Measurements from ENCODE around the gene GBX1.

GBX1 gene

GRCh38 chr7:151139071-151139790, 28.3 kb downstream of the GBX1 start:
- DNase-seq (ENCODE audit: low read depth) = no peak

GRCh38 chr7:151138153-151138851, 29.2 kb downstream of the GBX1 start:
- DNase-seq (ENCODE audit: low read depth) = no peak

GRCh38 chr7:151137791-151138152, 29.7 kb downstream of the GBX1 start:
- no peak for DNase-seq (ENCODE audit: low read depth)

GRCh38 chr7:151137076-151137675, 30.3 kb downstream of the GBX1 start:
- no peak for DNase-seq (ENCODE audit: low read depth)

- no peak for DNase-seq (ENCODE audit: low read depth)
These were observed 31.3 kb downstream of the GBX1 start for GRCh38 chr7:151135866-151136843.

GRCh38 chr7:151135525-151135845, 32.0 kb downstream of the GBX1 start:
- DNase-seq (ENCODE audit: low read depth) = no peak

- no peak for DNase-seq (ENCODE audit: low read depth)
These were observed 32.6 kb downstream of the GBX1 start for GRCh38 chr7:151134743-151135524.

- DNase-seq (ENCODE audit: low read depth) = no peak
These were observed 33.3 kb downstream of the GBX1 start for GRCh38 chr7:151133986-151134742.

GRCh38 chr7:151133266-151133985, 34.1 kb downstream of the GBX1 start:
- DNase-seq (ENCODE audit: low read depth) = no peak

- DNase-seq (ENCODE audit: low read depth) = no peak
These were observed 34.9 kb downstream of the GBX1 start for GRCh38 chr7:151132461-151133205.

- no peak for DNase-seq (ENCODE audit: low read depth)
These were observed 35.8 kb downstream of the GBX1 start for GRCh38 chr7:151131592-151132293.

GRCh38 chr7:151131224-151131591, 36.3 kb downstream of the GBX1 start:
- DNase-seq (ENCODE audit: low read depth) = no peak

GRCh38 chr7:151130741-151131157, 36.7 kb downstream of the GBX1 start:
- DNase-seq (ENCODE audit: low read depth) = no peak

- DNase-seq (ENCODE audit: low read depth) = no peak
These were observed 37.4 kb downstream of the GBX1 start for GRCh38 chr7:151129960-151130591.

GRCh38 chr7:151129117-151129959, 38.2 kb downstream of the GBX1 start:
- no peak for DNase-seq (ENCODE audit: low read depth)

- no peak for DNase-seq (ENCODE audit: low read depth)
These were observed 38.8 kb downstream of the GBX1 start for GRCh38 chr7:151128716-151129115.

- no peak for DNase-seq (ENCODE audit: low read depth)
These were observed 39.4 kb downstream of the GBX1 start for GRCh38 chr7:151128144-151128543.
